ENCODE data around the gene ARHGAP44.
"Not testable (repeated sequence)": the region's sequence is repeated elsewhere in the genome, so short reads cannot be mapped to it uniquely, and the experiment has no call there.

Gene ARHGAP44

GRCh38 chr17:12851901-12852435 is 62.7 kb downstream of the ARHGAP44 start:
- no peaks in the 10 kb centered on the region for H3K36me3 Mint-ChIP-seq (ENCODE audit: low read depth)
- H3K9me3 Mint-ChIP-seq: peaks cover 29% of the 10 kb centered on the region

DNA sequence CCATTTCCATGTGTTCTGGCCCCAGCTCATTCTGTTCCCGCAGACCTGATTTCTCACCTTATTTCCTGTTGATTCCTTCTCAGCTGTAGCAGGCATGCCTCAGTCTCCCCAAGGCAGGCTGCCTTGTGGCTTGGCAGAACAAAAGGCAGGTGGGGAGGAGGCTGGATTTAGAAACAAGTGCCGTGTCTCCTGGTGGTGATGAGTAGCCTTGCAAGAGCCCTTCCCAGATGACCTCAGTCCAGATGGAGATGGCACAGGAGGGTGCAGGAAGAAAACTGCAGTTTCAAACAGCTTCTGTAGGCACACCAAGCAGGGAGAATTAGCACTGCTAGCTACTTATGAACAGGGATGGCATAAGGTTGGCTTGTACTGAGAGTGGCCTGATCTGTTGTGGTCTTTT is 64.6 kb downstream of the ARHGAP44 start:
- H3K27ac Mint-ChIP-seq: no peak overlapping the region
- H3K4me3 Mint-ChIP-seq: no peak overlapping the region
- H3K36me3 Mint-ChIP-seq (ENCODE audit: low read depth): no peaks in the 10 kb centered on the region
- H3K4me1 Mint-ChIP-seq (ENCODE audit: low read depth): no peaks in the 10 kb centered on the region
- H3K9me3 Mint-ChIP-seq: peaks cover 34% of the 10 kb centered on the region
- no peaks in the 10 kb centered on the region for H3K27me3 Mint-ChIP-seq (ENCODE audit: low read depth)

More at GRCh38 chr17:12851901-12852435, 62.7 kb downstream of the ARHGAP44 start:
- H3K27ac Mint-ChIP-seq: no peak overlapping the region
- H3K4me1 Mint-ChIP-seq (ENCODE audit: low read depth): no peaks in the 10 kb centered on the region
- H3K27me3 Mint-ChIP-seq (ENCODE audit: low read depth): no peaks in the 10 kb centered on the region
- H3K4me3 Mint-ChIP-seq: no peak overlapping the region

DNA sequence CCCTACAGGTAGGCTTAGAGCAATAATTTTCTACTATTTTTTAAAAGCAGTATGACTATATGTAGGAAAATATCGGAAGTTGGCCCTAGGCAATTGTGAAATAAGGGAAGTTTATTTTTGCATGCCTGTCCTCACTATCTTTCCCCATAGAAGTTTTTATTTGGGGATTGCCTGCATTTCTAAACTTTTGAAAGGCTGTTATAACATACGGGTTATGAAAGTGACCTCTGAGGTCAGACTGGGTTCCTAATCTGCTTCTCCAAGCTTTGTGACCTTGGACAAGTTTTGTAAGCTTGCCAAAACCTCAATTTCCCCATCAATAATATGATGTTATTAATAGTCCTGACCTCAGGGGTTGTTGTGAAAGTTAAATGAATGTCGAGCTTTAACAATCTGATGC is 67.1 kb downstream of the ARHGAP44 start:
- Mint-ChIP-seq H3K36me3 (ENCODE audit: low read depth) (no peaks in the 10 kb centered on the region), H3K4me3 (no peak overlapping the region), H3K4me1 (ENCODE audit: low read depth) (no peaks in the 10 kb centered on the region), H3K27ac (no peak overlapping the region), H3K9me3 (peaks cover 31% of the 10 kb centered on the region), H3K27me3 (ENCODE audit: low read depth) (no peaks in the 10 kb centered on the region)

DNA sequence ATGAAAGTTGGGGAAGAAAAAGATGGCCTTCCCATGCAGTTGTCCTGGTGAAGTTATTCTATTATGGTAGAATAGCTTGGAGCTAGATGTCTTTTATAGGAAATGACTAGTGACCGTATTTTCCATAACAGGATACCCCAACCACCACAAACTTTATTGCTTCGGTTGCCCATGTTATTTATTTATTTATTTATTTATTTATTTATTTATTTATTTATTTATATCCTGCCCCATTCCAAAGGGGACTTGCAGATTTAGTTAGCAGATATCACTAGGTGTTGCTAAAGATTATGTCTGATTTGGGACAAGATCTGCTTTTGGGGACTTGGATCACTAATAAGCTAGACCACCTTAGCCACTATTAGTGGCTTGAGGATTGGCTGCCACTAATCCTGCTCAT is 68.3 kb downstream of the ARHGAP44 start:
- Mint-ChIP-seq H3K27ac (no peak overlapping the region), H3K36me3 (ENCODE audit: low read depth) (no peaks in the 10 kb centered on the region), H3K27me3 (ENCODE audit: low read depth) (no peaks in the 10 kb centered on the region), H3K4me3 (no peak overlapping the region), H3K9me3 (peaks cover 35% of the 10 kb centered on the region), H3K4me1 (ENCODE audit: low read depth) (no peaks in the 10 kb centered on the region)

GRCh38 chr17:12859520-12859919 is 70.2 kb downstream of the ARHGAP44 start:
- no peak overlapping the region for H3K27ac Mint-ChIP-seq
- no peak overlapping the region for H3K4me3 Mint-ChIP-seq
- no peaks in the 10 kb centered on the region for H3K36me3 Mint-ChIP-seq (ENCODE audit: low read depth)
- H3K27me3 Mint-ChIP-seq (ENCODE audit: low read depth): no peaks in the 10 kb centered on the region
- H3K4me1 Mint-ChIP-seq (ENCODE audit: low read depth): no peaks in the 10 kb centered on the region
- H3K9me3 Mint-ChIP-seq: peaks cover 24% of the 10 kb centered on the region

GRCh38 chr17:12865769-12866168 is 76.5 kb downstream of the ARHGAP44 start:
- Mint-ChIP-seq H3K4me1 (ENCODE audit: low read depth) (no peaks in the 10 kb centered on the region), H3K4me3 (no peak overlapping the region), H3K27ac (no peak overlapping the region), H3K36me3 (ENCODE audit: low read depth) (no peaks in the 10 kb centered on the region), H3K27me3 (ENCODE audit: low read depth) (no peaks in the 10 kb centered on the region), H3K9me3 (peaks cover 19% of the 10 kb centered on the region)

DNA sequence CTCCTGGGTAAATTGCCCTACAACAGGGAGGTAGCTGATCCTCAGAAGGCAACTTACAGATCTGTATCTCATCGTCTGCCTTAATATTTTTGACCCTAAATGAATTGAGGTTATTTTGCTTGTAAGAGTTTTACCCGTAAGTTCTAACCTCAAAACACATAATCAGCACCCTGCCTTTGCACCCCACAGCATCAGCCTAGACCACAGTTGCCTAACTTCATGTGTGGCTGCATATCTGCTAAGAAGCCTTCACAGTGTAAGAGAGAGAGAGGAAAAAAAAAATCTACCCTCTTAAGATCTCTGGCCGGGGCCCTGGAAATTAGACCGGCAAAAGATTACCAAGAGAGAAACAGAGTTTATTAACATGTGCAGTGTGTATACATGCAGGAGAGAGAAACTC is 76.9 kb downstream of the ARHGAP44 start:
- H3K4me1 Mint-ChIP-seq (ENCODE audit: low read depth): no peaks in the 10 kb centered on the region
- no peaks in the 10 kb centered on the region for H3K36me3 Mint-ChIP-seq (ENCODE audit: low read depth)
- H3K4me3 Mint-ChIP-seq: no peak overlapping the region
- no peaks in the 10 kb centered on the region for H3K27me3 Mint-ChIP-seq (ENCODE audit: low read depth)
- no peak overlapping the region for H3K27ac Mint-ChIP-seq
- peaks cover 22% of the 10 kb centered on the region for H3K9me3 Mint-ChIP-seq

DNA sequence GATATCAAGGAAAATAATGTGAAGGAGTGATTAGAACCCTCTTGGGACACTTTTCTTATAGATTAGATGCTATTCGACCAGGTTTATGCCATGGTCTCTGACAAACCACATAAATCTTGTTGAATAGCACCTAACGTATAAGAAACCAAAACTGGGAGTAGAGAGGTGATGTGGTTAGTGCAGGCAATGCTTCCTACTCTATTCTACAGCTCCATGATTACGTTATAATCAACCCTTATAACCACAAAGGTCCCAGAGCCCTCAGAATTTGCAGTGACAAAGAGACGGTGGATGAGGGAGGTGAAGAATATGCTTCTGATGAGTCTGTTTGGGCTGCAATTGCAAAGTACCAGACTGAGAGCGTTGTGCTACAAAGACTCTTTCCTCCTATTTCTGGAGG is 78.4 kb downstream of the ARHGAP44 start:
- H3K27me3 Mint-ChIP-seq (ENCODE audit: low read depth): no peaks in the 10 kb centered on the region
- no peak overlapping the region for H3K4me3 Mint-ChIP-seq
- H3K27ac Mint-ChIP-seq: no peak overlapping the region
- peaks cover 24% of the 10 kb centered on the region for H3K9me3 Mint-ChIP-seq
- no peaks in the 10 kb centered on the region for H3K36me3 Mint-ChIP-seq (ENCODE audit: low read depth)
- H3K4me1 Mint-ChIP-seq (ENCODE audit: low read depth): no peaks in the 10 kb centered on the region

DNA sequence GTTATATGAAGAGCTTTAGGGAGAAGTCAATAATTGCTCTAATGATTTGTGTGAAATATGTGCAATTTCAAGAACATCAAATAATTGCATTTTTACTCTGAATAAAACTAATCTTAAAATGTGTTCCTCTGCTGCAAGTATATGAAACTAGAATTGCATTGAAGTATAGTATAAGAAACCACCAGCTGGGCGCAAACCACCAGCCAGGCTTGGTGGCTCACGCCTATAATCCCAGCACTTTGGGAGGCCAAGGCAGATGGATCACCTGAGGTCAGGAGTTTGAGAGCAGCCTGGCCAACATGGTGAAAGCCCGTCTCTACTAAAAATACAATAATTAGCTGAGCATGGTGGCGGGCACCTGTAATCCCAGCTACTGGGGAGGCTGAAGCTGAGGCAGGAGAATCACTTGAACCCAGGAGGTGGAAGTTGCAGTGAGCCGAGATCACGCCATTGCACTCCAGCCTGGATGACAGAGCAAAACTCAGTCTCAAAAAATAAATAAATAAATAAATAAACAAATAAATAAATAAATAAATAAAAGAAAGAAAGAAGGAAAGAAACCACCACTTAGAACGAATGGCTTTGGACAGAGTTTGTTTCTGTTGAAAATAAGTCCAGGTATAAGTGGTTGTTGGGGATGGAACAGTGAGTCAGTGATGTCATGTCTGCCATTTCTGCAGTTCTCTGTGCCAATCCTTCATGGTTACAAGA is 84.3 kb downstream of the ARHGAP44 start:
- peaks cover 27% of the 10 kb centered on the region for H3K9me3 Mint-ChIP-seq
- not testable (repeated sequence) for H3K36me3 Mint-ChIP-seq (ENCODE audit: low read depth); H3K27ac Mint-ChIP-seq; H3K4me3 Mint-ChIP-seq; H3K27me3 Mint-ChIP-seq (ENCODE audit: low read depth); H3K4me1 Mint-ChIP-seq (ENCODE audit: low read depth)

GRCh38 chr17:12877953-12878669 is 88.8 kb downstream of the ARHGAP44 start:
- H3K9me3 Mint-ChIP-seq: peaks cover 16% of the 10 kb centered on the region

GRCh38 chr17:12879096-12879495 is 89.8 kb downstream of the ARHGAP44 start:
- H3K36me3 Mint-ChIP-seq (ENCODE audit: low read depth); H3K4me3 Mint-ChIP-seq; H3K27ac Mint-ChIP-seq; H3K27me3 Mint-ChIP-seq (ENCODE audit: low read depth); H3K4me1 Mint-ChIP-seq (ENCODE audit: low read depth): not testable (repeated sequence)
- peaks cover 12% of the 10 kb centered on the region for H3K9me3 Mint-ChIP-seq

More at GRCh38 chr17:12877953-12878669, 88.8 kb downstream of the ARHGAP44 start:
- Mint-ChIP-seq H3K4me1 (ENCODE audit: low read depth) (no peaks in the 10 kb centered on the region), H3K4me3 (no peak overlapping the region), H3K27ac (no peak overlapping the region), H3K27me3 (ENCODE audit: low read depth) (no peaks in the 10 kb centered on the region), H3K36me3 (ENCODE audit: low read depth) (no peaks in the 10 kb centered on the region)

DNA sequence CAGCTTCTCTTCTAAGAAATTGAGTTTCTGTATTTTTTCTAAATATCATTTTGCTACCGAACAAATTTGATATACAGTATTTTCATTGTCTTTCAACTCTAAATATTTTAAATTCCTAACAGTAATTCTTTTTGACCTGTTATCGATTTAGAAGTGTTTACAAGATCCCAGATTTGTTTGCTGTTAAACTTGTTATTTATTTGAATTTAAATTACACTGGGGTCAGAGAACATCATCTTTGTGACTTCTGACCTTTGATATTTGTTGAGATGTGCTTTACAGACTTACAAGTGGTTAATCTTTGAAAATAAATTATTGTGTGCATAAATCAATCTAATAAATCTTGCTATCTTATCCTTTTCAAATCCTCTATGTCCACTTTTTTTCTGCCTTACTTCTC is 94.2 kb downstream of the ARHGAP44 start:
- no peaks in the 10 kb centered on the region for H3K36me3 Mint-ChIP-seq (ENCODE audit: low read depth)
- H3K4me3 Mint-ChIP-seq: no peak overlapping the region
- no peaks in the 10 kb centered on the region for H3K4me1 Mint-ChIP-seq (ENCODE audit: low read depth)
- H3K9me3 Mint-ChIP-seq: peaks cover 4% of the 10 kb centered on the region
- H3K27ac Mint-ChIP-seq: no peak overlapping the region
- no peaks in the 10 kb centered on the region for H3K27me3 Mint-ChIP-seq (ENCODE audit: low read depth)

- H3K9me3 Mint-ChIP-seq: peaks cover 7% of the 10 kb centered on the region
- H3K27me3 Mint-ChIP-seq (ENCODE audit: low read depth): no peaks in the 10 kb centered on the region
Observed at GRCh38 chr17:12887088-12887487, 97.8 kb downstream of the ARHGAP44 start.

GRCh38 chr17:12896180-12896785 is 107.0 kb downstream of the ARHGAP44 start:
- no peaks in the 10 kb centered on the region for H3K36me3 Mint-ChIP-seq (ENCODE audit: low read depth)
- H3K9me3 Mint-ChIP-seq: peaks cover 32% of the 10 kb centered on the region
- H3K4me1 Mint-ChIP-seq (ENCODE audit: low read depth): no peaks in the 10 kb centered on the region
- H3K27ac Mint-ChIP-seq: no peak overlapping the region
- H3K27me3 Mint-ChIP-seq (ENCODE audit: low read depth): no peaks in the 10 kb centered on the region
- no peak overlapping the region for H3K4me3 Mint-ChIP-seq

More at GRCh38 chr17:12887088-12887487, 97.8 kb downstream of the ARHGAP44 start:
- H3K36me3 Mint-ChIP-seq (ENCODE audit: low read depth): no peaks in the 10 kb centered on the region
- H3K4me3 Mint-ChIP-seq: no peak overlapping the region
- H3K27ac Mint-ChIP-seq: no peak overlapping the region
- no peaks in the 10 kb centered on the region for H3K4me1 Mint-ChIP-seq (ENCODE audit: low read depth)

- peaks cover 29% of the 10 kb centered on the region for H3K9me3 Mint-ChIP-seq
- H3K36me3 Mint-ChIP-seq (ENCODE audit: low read depth): no peaks in the 10 kb centered on the region
- no peaks in the 10 kb centered on the region for H3K27me3 Mint-ChIP-seq (ENCODE audit: low read depth)
- H3K4me1 Mint-ChIP-seq (ENCODE audit: low read depth): no peaks in the 10 kb centered on the region
- no peak overlapping the region for H3K27ac Mint-ChIP-seq
- H3K4me3 Mint-ChIP-seq: no peak overlapping the region
Observed at GRCh38 chr17:12898110-12898509, 108.8 kb downstream of the ARHGAP44 start.
